Neural crest cell (in vitro differentiated cells): ENCODE results near the gene ZFYVE28. TPM values are rescaled to one million over a fixed set of nuclear protein-coding genes. Genes with fewer than 3 reads are reported as not detected.

Experiments used
- DNase-seq: peaks from one replicate; pipeline ENCODE4 v3.0.0; 2021; ENCODE audit warnings: low read depth, mixed read lengths, low spot score
- H3K27ac Mint-ChIP-seq: one replicate; pipeline ENCODE4 v1.8.0; 2021; ENCODE audit warnings: mild to moderate bottlenecking, mixed read lengths; ENCODE audit not compliant: unreplicated experiment
- H3K27me3 Mint-ChIP-seq: 2 replicates; pipeline ENCODE4 v1.8.0; 2021; ENCODE audit warnings: low read depth, mild to moderate bottlenecking, mixed read lengths
- H3K36me3 Mint-ChIP-seq: 2 replicates; pipeline ENCODE4 v1.8.0; 2021; ENCODE audit warnings: low read depth, mild to moderate bottlenecking, mixed read lengths
- H3K4me1 Mint-ChIP-seq: 2 replicates; pipeline ENCODE4 v1.8.0; 2021; ENCODE audit warnings: mixed read lengths
- H3K4me3 Mint-ChIP-seq: one replicate; pipeline ENCODE4 v1.8.0; 2021; ENCODE audit warnings: mild to moderate bottlenecking, mixed read lengths
- H3K9me3 Mint-ChIP-seq: 2 replicates; pipeline ENCODE4 v1.8.0; 2021; ENCODE audit warnings: mixed read lengths
- total RNA-seq: library from RNA; stranded (reverse); gene quantifications from 2 replicates; pipeline ENCODE4 v1.2.1, GENCODE V29; 2021
- TF ChIP-seq, protein P1 (sequence below): fragments of 200-600 bp; sonication (generic); conservative IDR thresholded peaks from 2 replicates; pipeline ENCODE4 v1.5.0; 2021; ENCODE audit warnings: antibody characterized with exemption, mild to moderate bottlenecking

Gene ZFYVE28
- total RNA-seq, 1 donor from 2014 or later = 1.4 TPM

- no peak for DNase-seq
- H3K4me3 Mint-ChIP-seq = no peak overlapping the region
- TF ChIP-seq, protein P1, sequence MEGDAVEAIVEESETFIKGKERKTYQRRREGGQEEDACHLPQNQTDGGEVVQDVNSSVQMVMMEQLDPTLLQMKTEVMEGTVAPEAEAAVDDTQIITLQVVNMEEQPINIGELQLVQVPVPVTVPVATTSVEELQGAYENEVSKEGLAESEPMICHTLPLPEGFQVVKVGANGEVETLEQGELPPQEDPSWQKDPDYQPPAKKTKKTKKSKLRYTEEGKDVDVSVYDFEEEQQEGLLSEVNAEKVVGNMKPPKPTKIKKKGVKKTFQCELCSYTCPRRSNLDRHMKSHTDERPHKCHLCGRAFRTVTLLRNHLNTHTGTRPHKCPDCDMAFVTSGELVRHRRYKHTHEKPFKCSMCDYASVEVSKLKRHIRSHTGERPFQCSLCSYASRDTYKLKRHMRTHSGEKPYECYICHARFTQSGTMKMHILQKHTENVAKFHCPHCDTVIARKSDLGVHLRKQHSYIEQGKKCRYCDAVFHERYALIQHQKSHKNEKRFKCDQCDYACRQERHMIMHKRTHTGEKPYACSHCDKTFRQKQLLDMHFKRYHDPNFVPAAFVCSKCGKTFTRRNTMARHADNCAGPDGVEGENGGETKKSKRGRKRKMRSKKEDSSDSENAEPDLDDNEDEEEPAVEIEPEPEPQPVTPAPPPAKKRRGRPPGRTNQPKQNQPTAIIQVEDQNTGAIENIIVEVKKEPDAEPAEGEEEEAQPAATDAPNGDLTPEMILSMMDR = no peak
Measured at GRCh38 chr4:2289311-2289954, 129.0 kb downstream of the ZFYVE28 start.

GRCh38 chr4:2288051-2288541 lies 130.3 kb downstream of the ZFYVE28 start:
- Mint-ChIP-seq H3K36me3 (no peaks in the 10 kb centered on the region), H3K4me1 (peaks cover 15% of the 10 kb centered on the region), H3K4me3 (no peak overlapping the region), H3K27me3 (no peaks in the 10 kb centered on the region), H3K9me3 (no peaks in the 10 kb centered on the region), H3K27ac (no peak overlapping the region)
- TF ChIP-seq, protein P1 = no peak
- no peak for DNase-seq

More at GRCh38 chr4:2289311-2289954, 129.0 kb downstream of the ZFYVE28 start:
- Mint-ChIP-seq H3K4me1 (peaks cover 15% of the 10 kb centered on the region), H3K27me3 (no peaks in the 10 kb centered on the region), H3K27ac (no peak overlapping the region), H3K36me3 (no peaks in the 10 kb centered on the region), H3K9me3 (no peaks in the 10 kb centered on the region)

- Mint-ChIP-seq H3K4me1 (peaks cover 13% of the 10 kb centered on the region), H3K27me3 (no peaks in the 10 kb centered on the region), H3K4me3 (no peak overlapping the region), H3K9me3 (no peaks in the 10 kb centered on the region), H3K36me3 (no peaks in the 10 kb centered on the region), H3K27ac (no peak overlapping the region)
- DNase-seq = no peak
- TF ChIP-seq, protein P1 = no peak
Measured at GRCh38 chr4:2287594-2287915, 130.9 kb downstream of the ZFYVE28 start.

DNA sequence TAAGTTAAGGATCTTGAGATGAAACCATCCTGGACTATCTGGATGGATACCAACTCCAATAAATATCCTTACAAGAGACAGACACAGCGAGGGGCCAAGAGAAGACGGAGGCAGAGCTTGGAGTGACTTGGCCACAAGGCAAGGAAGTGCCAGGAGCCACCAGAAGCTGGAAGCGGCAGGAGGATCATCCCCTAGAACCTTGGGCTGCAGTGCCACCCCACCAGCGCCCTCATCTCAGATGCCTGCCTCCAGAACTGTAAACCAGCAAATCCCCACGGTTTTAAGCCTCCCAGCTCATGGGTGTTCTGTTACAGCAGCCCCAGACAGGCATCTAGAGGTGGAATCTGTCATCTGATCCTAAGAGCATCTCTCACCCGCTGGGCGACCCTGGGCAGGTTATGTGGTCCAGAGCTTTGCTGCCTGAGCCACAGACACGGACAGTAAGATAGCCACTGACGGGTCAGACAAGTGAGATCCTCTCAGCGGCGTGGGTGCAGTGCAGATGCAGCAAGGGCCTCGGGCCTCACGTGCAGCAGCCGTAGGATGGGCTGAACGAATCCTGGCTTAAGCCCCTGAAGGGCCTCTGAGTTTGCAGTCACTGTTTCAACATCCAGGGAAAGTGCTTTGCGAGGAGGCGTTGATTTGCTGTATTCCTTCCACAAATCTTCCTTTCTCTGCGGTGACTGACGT lies 131.4 kb downstream of the ZFYVE28 start:
- no peaks in the 10 kb centered on the region for H3K9me3 Mint-ChIP-seq
- H3K27ac Mint-ChIP-seq = no peak overlapping the region
- TF ChIP-seq, protein P1 = no peak
- DNase-seq = no peak
- H3K4me1 Mint-ChIP-seq = peaks cover 8% of the 10 kb centered on the region
- H3K4me3 Mint-ChIP-seq = no peak overlapping the region
- no peaks in the 10 kb centered on the region for H3K27me3 Mint-ChIP-seq
- no peaks in the 10 kb centered on the region for H3K36me3 Mint-ChIP-seq

DNA sequence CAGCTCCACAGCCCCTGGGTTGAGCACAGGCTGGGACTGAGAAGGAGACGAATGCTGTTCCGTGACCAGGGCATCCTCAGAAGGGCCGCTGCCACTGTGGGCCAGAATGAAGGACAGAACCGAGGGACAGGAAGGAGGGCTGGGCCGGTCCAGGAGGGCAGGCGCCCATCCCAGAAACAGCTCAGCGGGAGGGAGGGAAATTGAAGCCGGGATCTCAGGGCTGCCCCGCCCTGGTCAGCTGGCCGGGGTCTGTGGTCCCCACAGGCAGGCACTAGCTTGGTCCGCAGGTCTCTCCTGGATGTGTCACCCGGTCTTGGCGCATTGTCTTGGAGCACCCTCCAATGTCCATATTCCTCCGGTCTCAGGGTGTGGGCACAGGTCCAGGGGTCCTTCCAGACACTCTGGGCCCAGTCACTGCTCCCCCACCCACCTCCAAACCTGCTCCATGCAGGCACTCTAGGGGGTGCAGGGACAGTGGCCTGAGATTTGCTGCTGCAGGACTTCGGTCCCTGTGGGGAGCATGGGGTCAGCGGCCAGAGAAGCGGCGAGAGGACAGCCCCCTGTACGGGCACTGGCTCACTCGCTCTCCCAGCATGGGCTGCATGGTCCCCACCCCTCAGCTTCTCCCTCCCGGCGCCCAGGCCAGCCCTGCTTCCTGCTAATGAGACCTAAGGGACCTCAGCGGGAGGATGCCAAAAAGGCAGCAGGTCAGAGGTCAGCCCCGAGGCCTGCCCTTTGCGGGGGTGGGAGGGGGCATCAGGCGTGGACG lies 132.6 kb downstream of the ZFYVE28 start:
- H3K36me3 Mint-ChIP-seq = no peaks in the 10 kb centered on the region
- no peak overlapping the region for H3K27ac Mint-ChIP-seq
- H3K4me1 Mint-ChIP-seq = peaks cover 8% of the 10 kb centered on the region
- no peak overlapping the region for H3K4me3 Mint-ChIP-seq
- H3K27me3 Mint-ChIP-seq = no peaks in the 10 kb centered on the region
- DNase-seq = no peak
- no peaks in the 10 kb centered on the region for H3K9me3 Mint-ChIP-seq
- TF ChIP-seq, protein P1 = no peak
